PC-3 (cell line): ENCODE data around the gene POLR2C.

Source experiments
- EZH2 ChIP-seq: fragments of 300-600 bp; sonication (generic); IDR thresholded peaks from one replicate; pipeline ENCODE4 v1.6.1; 2017; ENCODE audit warnings: antibody characterized with exemption, mild to moderate bottlenecking, low read length; ENCODE audit not compliant: unreplicated experiment
- EZH2phosphoT487 ChIP-seq: fragments of 300-600 bp; sonication (generic); IDR thresholded peaks from 2 replicates; pipeline ENCODE4 v1.6.1; 2018; ENCODE audit warnings: mild to moderate bottlenecking, antibody characterized with exemption, low read length, borderline replicate concordance
- TF ChIP-seq, protein P1 (sequence below): fragments of 300-600 bp; sonication (generic); conservative IDR thresholded peaks from 2 replicates; pipeline ENCODE4 v1.5.1; 2017; ENCODE audit warnings: antibody characterized with exemption, low read depth, mild to moderate bottlenecking, low read length

DNA sequence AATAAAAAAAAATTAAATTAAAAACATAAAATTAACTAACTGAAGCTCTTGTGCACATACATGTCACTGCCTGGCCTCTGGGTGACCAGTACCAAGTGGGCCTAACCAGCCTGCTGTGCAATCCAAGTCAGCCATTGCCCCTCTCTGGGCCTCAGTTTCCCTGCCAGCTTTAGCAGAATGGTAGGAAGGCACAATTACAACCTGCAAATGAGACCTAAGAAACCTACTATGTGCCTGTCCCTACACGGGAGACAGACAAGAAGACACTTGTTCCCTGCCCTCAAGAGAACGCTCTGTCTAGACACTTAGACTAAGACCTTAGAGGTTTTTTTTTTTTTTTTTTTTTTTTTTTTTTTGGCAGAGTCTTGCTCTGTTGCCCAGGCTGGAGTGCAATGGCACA, 17.0 kb upstream of the POLR2C start:
- TF ChIP-seq, protein P1, sequence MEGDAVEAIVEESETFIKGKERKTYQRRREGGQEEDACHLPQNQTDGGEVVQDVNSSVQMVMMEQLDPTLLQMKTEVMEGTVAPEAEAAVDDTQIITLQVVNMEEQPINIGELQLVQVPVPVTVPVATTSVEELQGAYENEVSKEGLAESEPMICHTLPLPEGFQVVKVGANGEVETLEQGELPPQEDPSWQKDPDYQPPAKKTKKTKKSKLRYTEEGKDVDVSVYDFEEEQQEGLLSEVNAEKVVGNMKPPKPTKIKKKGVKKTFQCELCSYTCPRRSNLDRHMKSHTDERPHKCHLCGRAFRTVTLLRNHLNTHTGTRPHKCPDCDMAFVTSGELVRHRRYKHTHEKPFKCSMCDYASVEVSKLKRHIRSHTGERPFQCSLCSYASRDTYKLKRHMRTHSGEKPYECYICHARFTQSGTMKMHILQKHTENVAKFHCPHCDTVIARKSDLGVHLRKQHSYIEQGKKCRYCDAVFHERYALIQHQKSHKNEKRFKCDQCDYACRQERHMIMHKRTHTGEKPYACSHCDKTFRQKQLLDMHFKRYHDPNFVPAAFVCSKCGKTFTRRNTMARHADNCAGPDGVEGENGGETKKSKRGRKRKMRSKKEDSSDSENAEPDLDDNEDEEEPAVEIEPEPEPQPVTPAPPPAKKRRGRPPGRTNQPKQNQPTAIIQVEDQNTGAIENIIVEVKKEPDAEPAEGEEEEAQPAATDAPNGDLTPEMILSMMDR: no peak
- no peak for TF ChIP-seq EZH2
- no peak for TF ChIP-seq EZH2phosphoT487
